GM21723 (cell line): ENCODE data around the gene DUSP28.

ENCODE experiments used
- ATAC-seq: cut with Tn5 transposase; IDR thresholded peaks from one replicate; pipeline ENCODE4 v1.9.1; 2021; ENCODE audit warnings: mild to moderate bottlenecking, moderate library complexity; ENCODE audit not compliant: unreplicated experiment

Gene DUSP28

GRCh38 chr2:240585681-240586197 lies 25.6 kb downstream of the DUSP28 start:
- no peak for ATAC-seq

GRCh38 chr2:240586198-240586918 lies 26.2 kb downstream of the DUSP28 start, which contains the start of gene CAPN10:
Gene CAPN10, plus strand, starts transcription at chr2:240586734. Its CDS starts 178 bp downstream, at chr2:240586912.
- ATAC-seq, result peak; percentile 59

- ATAC-seq, result peak; percentile 1
Observed at GRCh38 chr2:240586919-240587800, 27.0 kb downstream of the DUSP28 start.

- ATAC-seq, result no peak
Observed at GRCh38 chr2:240588006-240588655, 28.0 kb downstream of the DUSP28 start.

GRCh38 chr2:240588669-240589068 lies 28.5 kb downstream of the DUSP28 start:
- no peak for ATAC-seq

- ATAC-seq, result no peak
Observed at GRCh38 chr2:240589375-240589774, 29.2 kb downstream of the DUSP28 start.

- no peak for ATAC-seq
Observed at GRCh38 chr2:240589850-240590525, 29.8 kb downstream of the DUSP28 start.

GRCh38 chr2:240590681-240591111 lies 30.5 kb downstream of the DUSP28 start:
- ATAC-seq, result no peak

GRCh38 chr2:240591226-240591625 lies 31.1 kb downstream of the DUSP28 start:
- ATAC-seq, result no peak

- ATAC-seq, result no peak
Observed at GRCh38 chr2:240591784-240592183, 31.6 kb downstream of the DUSP28 start.

- ATAC-seq, result no peak
Observed at GRCh38 chr2:240593026-240593702, 33.0 kb downstream of the DUSP28 start.

- no peak for ATAC-seq
Observed at GRCh38 chr2:240593703-240594451, 33.7 kb downstream of the DUSP28 start.

GRCh38 chr2:240594511-240595380 lies 34.6 kb downstream of the DUSP28 start:
- no peak for ATAC-seq

- no peak for ATAC-seq
Observed at GRCh38 chr2:240595381-240596079, 35.4 kb downstream of the DUSP28 start.

GRCh38 chr2:240596080-240596460 lies 35.9 kb downstream of the DUSP28 start:
- ATAC-seq, result no peak

- ATAC-seq, result no peak
Observed at GRCh38 chr2:240596491-240596931, 36.4 kb downstream of the DUSP28 start.

GRCh38 chr2:240597054-240597418 lies 36.9 kb downstream of the DUSP28 start:
- ATAC-seq, result no peak
